Measurements from ENCODE around the gene DRC1.
"Not testable (repeated sequence)": the region's sequence is repeated elsewhere in the genome, so short reads cannot be mapped to it uniquely, and the experiment has no call there.

DRC1 gene

DNA sequence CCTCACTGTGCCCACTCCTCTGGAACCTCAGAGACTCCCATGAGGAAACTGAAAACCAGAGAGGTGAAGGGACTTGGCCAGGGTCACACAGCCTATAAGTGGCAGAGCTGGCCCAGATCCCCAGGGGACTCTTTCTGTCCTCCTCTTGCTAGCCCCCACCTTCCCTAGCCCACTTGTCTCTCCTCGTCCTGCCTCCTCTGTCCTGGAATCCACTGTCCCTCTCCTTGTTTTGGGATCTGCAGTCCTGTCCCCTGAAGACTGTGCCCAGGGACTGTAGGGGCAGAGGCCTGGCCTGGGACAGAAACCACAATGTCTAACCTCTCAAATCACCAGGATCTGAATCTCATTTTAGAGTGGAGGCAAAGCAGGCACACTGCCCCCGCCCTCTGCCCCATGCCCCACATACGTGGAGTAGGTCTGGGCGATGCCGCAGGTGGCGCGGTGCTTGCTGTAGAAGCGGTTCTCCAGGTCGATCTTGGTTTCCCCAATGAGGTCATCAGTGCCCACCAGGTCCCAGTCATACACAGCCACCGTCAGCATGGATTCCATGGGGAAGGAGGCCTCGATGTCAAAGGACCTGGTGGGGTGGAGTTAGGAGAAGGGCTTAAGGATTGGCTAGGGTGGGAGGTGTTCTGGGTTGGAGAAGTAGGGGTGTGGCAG is 63.7 kb downstream of the DRC1 start:
- no peak for DNase-seq

DNA sequence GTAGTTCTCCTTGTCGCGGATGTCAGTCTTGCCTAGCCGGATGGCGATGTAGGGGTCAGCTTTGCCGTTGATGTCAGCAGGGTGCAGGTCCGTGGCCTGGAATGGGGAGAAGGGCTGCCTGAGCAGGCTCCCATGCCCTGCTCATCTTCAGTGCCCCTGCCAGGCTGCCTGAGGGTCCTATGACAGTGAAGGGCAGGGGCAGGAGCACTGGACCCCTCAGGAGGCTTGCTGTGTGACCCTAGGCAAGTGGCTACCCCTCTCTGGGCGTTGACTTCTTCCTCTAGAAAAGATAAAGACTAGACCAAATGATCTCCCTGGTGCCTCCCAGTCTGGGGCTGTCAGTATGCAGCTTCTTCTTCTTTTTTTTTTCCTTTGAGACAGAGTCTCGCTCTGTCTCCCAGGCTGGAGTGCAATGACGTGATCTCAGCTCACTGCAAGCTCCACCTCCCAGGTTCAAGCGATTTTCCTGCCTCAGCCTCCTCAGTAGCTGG is 64.3 kb downstream of the DRC1 start:
- DNase-seq, result no peak

DNA sequence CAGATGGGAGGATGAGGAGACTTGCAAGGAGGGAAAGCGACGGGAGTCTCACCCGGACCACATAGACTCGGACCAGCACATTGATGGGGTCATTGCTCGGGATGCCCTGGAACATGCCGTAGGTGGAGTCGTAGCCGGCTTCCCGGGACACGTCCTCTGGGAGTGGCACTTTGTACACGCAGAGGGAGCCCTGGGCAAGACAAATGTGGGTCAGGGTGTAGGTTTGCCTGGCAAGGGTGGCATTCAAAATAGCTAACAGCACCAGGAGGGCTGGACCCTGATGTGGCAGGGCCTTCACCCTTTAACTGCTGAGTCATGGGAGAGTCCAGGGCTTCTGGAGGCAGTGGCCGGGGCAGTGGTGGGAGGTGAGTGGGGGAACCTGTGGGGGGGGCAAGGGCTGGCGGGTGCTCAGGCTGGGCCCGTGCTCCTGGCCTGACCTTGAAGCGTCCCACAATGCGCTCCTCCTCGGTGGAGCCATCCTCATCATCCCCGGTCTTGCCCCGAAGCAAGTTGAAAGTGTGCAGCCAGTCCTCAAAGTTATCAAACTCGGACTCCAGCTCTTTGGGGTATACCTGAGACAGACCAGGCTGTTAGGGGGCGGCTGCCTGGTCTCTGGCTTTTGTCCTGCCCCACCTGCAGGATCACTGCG is 65.1 kb downstream of the DRC1 start:
- DNase-seq, result no peak

GRCh38 chr2:26468544-26468943 is 66.8 kb downstream of the DRC1 start:
- not testable (repeated sequence) for DNase-seq

DNA sequence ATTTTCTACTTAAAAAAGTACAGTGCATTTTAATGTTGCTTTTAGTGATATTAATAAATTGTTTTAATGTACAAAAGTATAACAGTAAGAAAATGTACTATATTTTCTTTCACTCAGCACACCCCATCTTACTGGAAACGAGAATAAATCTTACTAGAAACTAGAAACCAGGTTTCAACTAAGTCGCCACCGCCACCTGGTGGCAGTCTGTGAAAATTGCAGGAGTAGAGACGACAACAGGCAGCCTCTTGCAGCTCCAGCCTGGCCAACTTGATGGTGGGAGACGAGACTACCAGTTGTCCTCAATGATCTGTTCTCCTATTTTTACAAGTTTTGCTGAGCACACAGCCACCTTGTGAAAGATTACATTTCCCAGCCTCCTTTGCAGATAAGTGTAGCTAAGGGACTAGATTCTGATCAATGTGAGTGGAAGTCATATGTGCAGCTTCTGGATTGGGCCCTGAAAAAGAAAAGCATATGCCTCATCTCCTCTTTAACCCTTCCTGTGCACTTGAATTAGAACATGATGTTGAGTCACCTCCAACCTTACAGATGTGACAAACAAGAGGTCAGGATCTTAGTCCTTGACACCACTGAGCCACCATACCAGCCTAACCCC is 67.5 kb downstream of the DRC1 start:
- peak; percentile 11 for DNase-seq

GRCh38 chr2:26469955-26470354 is 68.2 kb downstream of the DRC1 start:
- DNase-seq, result no peak

GRCh38 chr2:26470601-26471260 is 69.0 kb downstream of the DRC1 start:
- no peak for DNase-seq

- no peak for DNase-seq
These were observed 69.6 kb downstream of the DRC1 start for GRCh38 chr2:26471289-26471688.

- no peak for DNase-seq
These were observed 70.3 kb downstream of the DRC1 start for GRCh38 chr2:26471766-26472706.

GRCh38 chr2:26472821-26473655 is 71.3 kb downstream of the DRC1 start:
- DNase-seq, result no peak

DNA sequence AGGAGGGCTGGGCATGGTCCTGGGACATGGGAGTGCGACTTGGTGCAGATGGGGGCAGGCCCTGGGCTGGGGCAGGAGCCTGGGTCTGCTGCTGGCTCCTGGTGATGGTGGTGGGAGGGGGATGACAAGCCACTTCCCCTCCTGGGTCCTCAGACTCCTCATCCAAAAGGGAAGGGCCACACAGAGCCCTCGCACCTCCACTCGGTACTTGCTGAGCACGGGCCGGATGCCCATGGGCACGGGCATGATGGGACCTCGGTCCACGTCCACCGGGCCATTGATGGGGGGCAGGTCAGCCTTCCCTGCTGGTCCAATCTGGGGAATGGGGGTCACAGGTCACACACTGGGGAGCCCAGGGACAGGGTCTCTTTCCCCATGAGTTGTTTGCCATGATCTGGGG is 72.1 kb downstream of the DRC1 start:
- no peak for DNase-seq

DNA sequence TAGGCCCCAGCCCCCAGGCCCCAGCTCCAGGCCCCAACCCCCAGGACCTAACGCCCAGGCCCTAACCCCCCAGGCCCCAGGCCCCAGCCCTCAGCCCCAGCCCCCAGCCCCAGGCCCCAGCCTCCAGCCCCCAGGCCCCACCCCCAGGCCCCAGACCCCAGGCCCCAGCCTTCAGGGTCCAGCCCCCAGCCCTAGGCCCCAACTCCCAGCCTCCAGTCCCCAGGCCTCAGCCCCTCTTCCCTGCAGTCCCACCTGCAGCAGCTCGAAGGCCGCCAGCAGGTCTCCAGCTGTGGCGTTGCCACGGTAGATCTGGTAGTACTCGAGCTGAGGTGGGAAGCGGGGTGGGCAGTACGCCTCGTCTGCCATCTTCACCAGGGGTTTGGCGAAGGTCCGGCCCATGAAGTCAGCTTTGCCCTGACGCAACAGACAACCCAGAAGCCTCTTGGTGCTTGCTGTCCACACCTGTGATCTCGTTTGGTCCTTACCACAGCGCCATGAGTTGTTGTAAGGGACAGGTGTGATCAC is 72.6 kb downstream of the DRC1 start:
- no peak for DNase-seq

GRCh38 chr2:26475037-26475436 is 73.3 kb downstream of the DRC1 start:
- no peak for DNase-seq

GRCh38 chr2:26475832-26476501 is 74.2 kb downstream of the DRC1 start:
- DNase-seq, result no peak

GRCh38 chr2:26477126-26477910 is 75.6 kb downstream of the DRC1 start:
- DNase-seq, result no peak

DNA sequence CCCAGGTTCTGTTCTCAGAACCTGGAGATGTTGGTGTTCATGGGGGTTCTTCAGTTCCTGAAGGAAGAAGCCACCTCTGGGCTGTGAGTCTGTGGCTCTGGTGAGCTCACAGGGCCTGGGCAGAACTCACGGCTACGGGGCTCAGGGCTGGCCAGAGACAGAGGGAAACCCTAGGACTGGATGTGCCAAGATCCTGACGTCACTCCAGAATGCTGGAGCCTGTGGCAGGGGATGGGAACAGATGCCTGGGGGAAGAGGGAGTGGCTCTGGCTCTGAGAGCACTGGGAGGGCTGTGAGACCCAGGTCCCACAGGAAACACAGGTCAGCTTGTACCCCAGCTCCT is 76.2 kb downstream of the DRC1 start, which contains the start of gene OTOF:
Gene OTOF (minus strand): TSS at position 214 of the 343 bp plus-strand sequence.
- DNase-seq, result no peak

- DNase-seq, result no peak
These were observed 76.6 kb downstream of the DRC1 start for GRCh38 chr2:26478366-26478765.

- DNase-seq, result no peak
These were observed 77.5 kb downstream of the DRC1 start for GRCh38 chr2:26479131-26479788.

Data from NCI-H2107 (cell line).